B cell (primary cell): ENCODE results near the gene DNAH3. TPM values are rescaled to one million over a fixed set of nuclear protein-coding genes. Genes with fewer than 3 reads are reported as not detected.

Experiments
- ATAC-seq: fragments of 200-7000 bp; cut with Tn5 transposase; one replicate; pipeline ENCODE4 v1.10.0; 2021; ENCODE audit warnings: low read depth, mild to moderate bottlenecking, moderate number of reproducible peaks, moderate library complexity
- CTCF ChIA-PET: fragments of 350-600 bp; sonication (Branson Sonifier 250); formaldehyde crosslinking; loops from one replicate; lab custom pipeline; 2021; ENCODE audit warnings: antibody characterized with exemption, inconsistent platforms; lab: Charles Lee
- POLR2A ChIA-PET: fragments of 350-600 bp; sonication (Branson Sonifier 250); formaldehyde crosslinking; loops from one replicate; lab custom pipeline; 2021; ENCODE audit warnings: antibody characterized with exemption; lab: Charles Lee
- DNase-seq: peaks from one replicate; pipeline ENCODE4 v3.0.0; 2013
- H2AFZ ChIP-seq: 2 replicates; pipeline ENCODE4 v1.6.1; 2012; ENCODE audit warnings: mild to moderate bottlenecking, low read depth, low read length; ENCODE audit not compliant: insufficient read depth, poor library complexity, severe bottlenecking
- H3K27ac ChIP-seq, 2 donors: 1 replicate in 1 of 2; 2 replicates in 1 of 2; pipeline ENCODE4 v1.5.1; 2012 to 2013; ENCODE audit warnings: low read length in 2 of 2, mild to moderate bottlenecking in 2 of 2, moderate library complexity in 1 of 2
- H3K27me3 ChIP-seq, 4 experiments: fragments of 200-600 bp in 1 of 4; sonication (generic) in 1 of 4; replicated peaks in 1 of 4; 1 replicate in 2 of 4; 2 replicates in 2 of 4; pipeline versions ENCODE4 v1.6.1 to v1.7.0; 2013 to 2016; ENCODE audit warnings: low read length in 3 of 4, mild to moderate bottlenecking in 2 of 4, mixed read lengths in 1 of 4, moderate library complexity in 1 of 4; ENCODE audit not compliant: insufficient read depth in 4 of 4, control insufficient read depth in 3 of 4; ENCODE audit errors: control extremely low read depth in 1 of 4
- H3K36me3 ChIP-seq, 2 experiments: replicated peaks in 1 of 2; 1 replicate in 1 of 2; 2 replicates in 1 of 2; pipeline versions ENCODE4 v1.6.1 to v1.7.1; 2013; ENCODE audit warnings: low read length in 1 of 2; ENCODE audit not compliant: insufficient read depth in 2 of 2, control insufficient read depth in 1 of 2; ENCODE audit errors: control extremely low read depth in 1 of 2, extremely low read depth in 1 of 2
- H3K4me1 ChIP-seq, 2 donors: fragments of 200-600 bp in 1 of 2; sonication (generic) in 1 of 2; 1 replicate in 1 of 2; 2 replicates in 1 of 2; pipeline versions ENCODE4 v1.5.1 to v1.6.1; 2013 to 2017; ENCODE audit warnings: low read length in 2 of 2; ENCODE audit not compliant: control insufficient read depth in 2 of 2, insufficient read depth in 2 of 2
- H3K4me2 ChIP-seq: replicated peaks from 2 replicates; pipeline ENCODE3; 2012; ENCODE audit warnings: mild to moderate bottlenecking, low read depth, low read length; ENCODE audit not compliant: poor library complexity, severe bottlenecking
- H3K4me3 ChIP-seq, 5 experiments: fragments of 200-600 bp in 1 of 5; sonication (generic) in 1 of 5; 1 replicate in 3 of 5; 2 replicates in 2 of 5; pipeline versions ENCODE4 v1.5.1 to v1.7.0; 2011 to 2016; ENCODE audit warnings: low read length in 4 of 5, mild to moderate bottlenecking in 4 of 5, low read depth in 2 of 5, control low read depth in 1 of 5, moderate library complexity in 1 of 5; ENCODE audit not compliant: insufficient read depth in 1 of 5; ENCODE audit errors: control extremely low read depth in 1 of 5, extremely low read depth in 1 of 5
- H3K79me2 ChIP-seq: fragments of 200-600 bp; sonication (generic); one replicate; pipeline ENCODE4 v1.6.0; 2016; ENCODE audit warnings: low read length; ENCODE audit not compliant: control insufficient read depth, insufficient read depth
- H3K9ac ChIP-seq: fragments of 200-600 bp; sonication (generic); 2 replicates; pipeline ENCODE4 v1.6.1; 2017; ENCODE audit warnings: mild to moderate bottlenecking, low read length, moderate library complexity
- H3K9me3 ChIP-seq, 3 donors: one replicate each; pipeline versions ENCODE4 v1.6.1 to v1.7.1; 2013; ENCODE audit warnings: low read length in 2 of 3; ENCODE audit not compliant: control insufficient read depth in 2 of 3, insufficient read depth in 1 of 3; ENCODE audit errors: control extremely low read depth in 1 of 3
- H4K20me1 ChIP-seq: 2 replicates; pipeline ENCODE4 v1.6.0; 2012; ENCODE audit warnings: mild to moderate bottlenecking, low read length; ENCODE audit not compliant: insufficient read depth, control insufficient read depth, poor library complexity, severe bottlenecking
- H3K27ac Mint-ChIP-seq: one replicate; pipeline ENCODE4 v1.8.0; 2021; ENCODE audit warnings: mixed read lengths
- H3K27me3 Mint-ChIP-seq: one replicate; pipeline ENCODE4 v1.8.0; 2021; ENCODE audit warnings: mixed read lengths
- H3K4me1 Mint-ChIP-seq: one replicate; pipeline ENCODE4 v1.8.0; 2021; ENCODE audit warnings: mixed read lengths
- H3K4me3 Mint-ChIP-seq: one replicate; pipeline ENCODE4 v1.8.0; 2021; ENCODE audit warnings: mixed read lengths
- H3K9me3 Mint-ChIP-seq: one replicate; pipeline ENCODE4 v1.8.0; 2022; ENCODE audit warnings: mixed read lengths; ENCODE audit not compliant: insufficient read depth
- EZH2 ChIP-seq: IDR thresholded peaks from 2 replicates; pipeline ENCODE4 v1.6.1; 2012; ENCODE audit warnings: borderline replicate concordance, low read depth, mild to moderate bottlenecking, moderate library complexity, low read length; ENCODE audit not compliant: insufficient read depth, poor library complexity, severe bottlenecking
- WGBS: methylation state at CpG from one replicate; pipeline ENCODE4 v1.1.5; 2013; ENCODE audit warnings: missing lambda C conversion rate; ENCODE audit not compliant: insufficient coverage; 5-methylcytosine and 5-hydroxymethylcytosine counted together
- intact Hi-C: fragments of 100-400 bp; cut with micrococcal nuclease; formaldehyde crosslinking; loops from one replicate; pipeline ENCODE4 v1.10.0; 2022
- polyA plus RNA-seq: library from polyadenylated mRNA; depleted of rRNA; stranded (reverse); fragments of >200 nt; gene quantifications from 2 replicates; pipeline ENCODE4 v1.2.3, GENCODE V29; 2012
- total RNA-seq, 2 donors: library from RNA; stranded (reverse); fragments of 120-200 nt in 1 of 2; gene quantifications; 1 replicate in 1 of 2; 2 replicates in 1 of 2; pipeline versions ENCODE4 v1.2.3 to v1.2.4, GENCODE V29; 2013 to 2022
- TF ChIP-seq, protein P1 (sequence below): fragments of 200-600 bp; IDR thresholded peaks from one replicate; pipeline ENCODE4 v1.8.0; 2022; ENCODE audit warnings: antibody characterized with exemption, mild to moderate bottlenecking

Gene DNAH3
- total and polyA plus RNA-seq, 2 donors (not counting 1 experiment from before 2014, with no cell fraction given): not detected

- Histone ChIP-seq H3K36me3 (peaks cover 0 to 29% of the 10 kb centered on the region in 2 experiments), H3K27ac (no peak overlapping the region), H3K27me3 (no peaks in the 10 kb centered on the region), H3K9me3 (no peaks in the 10 kb centered on the region), H4K20me1 (no peaks in the 10 kb centered on the region), H3K4me2 (no peak overlapping the region), H3K4me1 (peaks cover 7 to 8% of the 10 kb centered on the region in 2 donors), H3K9ac (no peak overlapping the region), H2AFZ (no peak overlapping the region), H3K4me3 (no peak overlapping the region), H3K79me2 (peaks cover 7% of the 10 kb centered on the region)
- POLR2A ChIA-PET: no interaction called here
- TF ChIP-seq EZH2: no peak
- TF ChIP-seq, protein P1, sequence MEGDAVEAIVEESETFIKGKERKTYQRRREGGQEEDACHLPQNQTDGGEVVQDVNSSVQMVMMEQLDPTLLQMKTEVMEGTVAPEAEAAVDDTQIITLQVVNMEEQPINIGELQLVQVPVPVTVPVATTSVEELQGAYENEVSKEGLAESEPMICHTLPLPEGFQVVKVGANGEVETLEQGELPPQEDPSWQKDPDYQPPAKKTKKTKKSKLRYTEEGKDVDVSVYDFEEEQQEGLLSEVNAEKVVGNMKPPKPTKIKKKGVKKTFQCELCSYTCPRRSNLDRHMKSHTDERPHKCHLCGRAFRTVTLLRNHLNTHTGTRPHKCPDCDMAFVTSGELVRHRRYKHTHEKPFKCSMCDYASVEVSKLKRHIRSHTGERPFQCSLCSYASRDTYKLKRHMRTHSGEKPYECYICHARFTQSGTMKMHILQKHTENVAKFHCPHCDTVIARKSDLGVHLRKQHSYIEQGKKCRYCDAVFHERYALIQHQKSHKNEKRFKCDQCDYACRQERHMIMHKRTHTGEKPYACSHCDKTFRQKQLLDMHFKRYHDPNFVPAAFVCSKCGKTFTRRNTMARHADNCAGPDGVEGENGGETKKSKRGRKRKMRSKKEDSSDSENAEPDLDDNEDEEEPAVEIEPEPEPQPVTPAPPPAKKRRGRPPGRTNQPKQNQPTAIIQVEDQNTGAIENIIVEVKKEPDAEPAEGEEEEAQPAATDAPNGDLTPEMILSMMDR: no peak
- H3K4me1 Mint-ChIP-seq: peaks cover 7% of the 10 kb centered on the region
- no peak for DNase-seq
- 97% methylated on average over 7 of the region's 7 CpGs for WGBS
- H3K9me3 Mint-ChIP-seq: no peaks in the 10 kb centered on the region
- no peak overlapping the region for H3K27ac Mint-ChIP-seq
- no peak for ATAC-seq
- H3K4me3 Mint-ChIP-seq: no peak overlapping the region
- H3K27me3 Mint-ChIP-seq: no peaks in the 10 kb centered on the region
- CTCF ChIA-PET: interaction anchor here (0.6 kb wide), 1 partner anchor 26 kb away, joined by 4 read pairs; no protein-coding TSS in a partner anchor
- intact Hi-C loops: no loop called here
These were observed 14.0 kb upstream of the DNAH3 start for GRCh38 chr16:21164521-21165168.

- Mint-ChIP-seq H3K27me3 (no peaks in the 10 kb centered on the region), H3K4me3 (no peak overlapping the region), H3K9me3 (no peaks in the 10 kb centered on the region), H3K4me1 (peaks cover 14% of the 10 kb centered on the region), H3K27ac (no peak overlapping the region)
- ATAC-seq (no peak), DNase-seq (no peak)
- Histone ChIP-seq H3K4me1 (peaks cover 7 to 8% of the 10 kb centered on the region in 2 donors), H3K9ac (no peak overlapping the region), H3K4me2 (no peak overlapping the region), H3K27ac (no peak overlapping the region), H3K36me3 (peaks cover 0 to 29% of the 10 kb centered on the region in 2 experiments), H3K4me3 (no peak overlapping the region), H3K9me3 (no peaks in the 10 kb centered on the region), H3K27me3 (no peaks in the 10 kb centered on the region), H3K79me2 (peaks cover 18% of the 10 kb centered on the region), H4K20me1 (no peaks in the 10 kb centered on the region), H2AFZ (no peak overlapping the region)
- TF ChIP-seq, protein P1: no peak
- TF ChIP-seq EZH2: no peak
- CTCF ChIA-PET: interaction anchor here (1.2 kb wide), 1 partner anchor 24 kb away, joined by 3 read pairs; no protein-coding TSS in a partner anchor
- intact Hi-C loops: no loop called here
- POLR2A ChIA-PET: no interaction called here
- WGBS: 100% methylated on average over 1 of the region's 4 CpGs
These were observed 12.9 kb upstream of the DNAH3 start for GRCh38 chr16:21163576-21163975.
